Activated CD4-positive, alpha-beta memory T cell treated with anti-CD3 and anti-CD28 coated beads, Interleukin-2, amount 10 ng/mL, durations not matched to agents 7 days and 5 days (primary cell): ENCODE data around the gene THUMPD3. TPM values are rescaled to one million over a fixed set of nuclear protein-coding genes. Genes with fewer than 3 reads are reported as not detected.

Experiments
- CTCF ChIA-PET: fragments of 350-600 bp; sonication (Branson Sonifier 250); formaldehyde crosslinking; loops from one replicate; lab custom pipeline; 2021; ENCODE audit warnings: antibody characterized with exemption, inconsistent platforms; lab: Charles Lee
- POLR2A ChIA-PET: fragments of 350-600 bp; sonication (Branson Sonifier 250); formaldehyde crosslinking; loops from one replicate; lab custom pipeline; 2021; ENCODE audit warnings: antibody characterized with exemption; lab: Charles Lee
- DNase-seq: peaks from one replicate; pipeline ENCODE4 v3.0.0-alpha.2; 2020
- H3K27ac Mint-ChIP-seq: one replicate; pipeline ENCODE4 v1.8.0; 2021; ENCODE audit warnings: mild to moderate bottlenecking, mixed read lengths
- H3K27me3 Mint-ChIP-seq: one replicate; pipeline ENCODE4 v1.8.0; 2021; ENCODE audit warnings: mixed read lengths
- H3K36me3 Mint-ChIP-seq: one replicate; pipeline ENCODE4 v1.8.0; 2021; ENCODE audit warnings: low read depth, mixed read lengths
- H3K4me1 Mint-ChIP-seq: one replicate; pipeline ENCODE4 v1.8.0; 2021; ENCODE audit warnings: mixed read lengths
- H3K4me3 Mint-ChIP-seq: one replicate; pipeline ENCODE4 v1.8.0; 2021; ENCODE audit warnings: mild to moderate bottlenecking, mixed read lengths
- H3K9me3 Mint-ChIP-seq: one replicate; pipeline ENCODE4 v1.8.0; 2021; ENCODE audit warnings: mixed read lengths
- total RNA-seq, 2 experiments: library from RNA; stranded (reverse); gene quantifications; one replicate each; pipeline ENCODE4 v1.2.3, GENCODE V29; 2021

Gene THUMPD3
- total RNA-seq = 10 to 100 TPM; 44.3 to 47.2 TPM

GRCh38 chr3:9362731-9363530 lies at the start of gene THUMPD3:
Gene THUMPD3, plus strand, starts transcription at chr3:9363054. Its CDS starts 2,015 bp downstream, at chr3:9365069.
- no peaks in the 10 kb centered on the region for H3K27me3 Mint-ChIP-seq
- H3K36me3 Mint-ChIP-seq = peaks cover 37% of the 10 kb centered on the region
- H3K4me1 Mint-ChIP-seq = peaks cover 39% of the 10 kb centered on the region
- peak within 1 kb of the TSS; percentile 95 for H3K4me3 Mint-ChIP-seq
- H3K27ac Mint-ChIP-seq = peak within 1 kb of the TSS; percentile 98
- peak; percentile 92 for DNase-seq
- POLR2A ChIA-PET = interaction anchor here (0.8 to 4.8 kb wide), 26 partner anchors 9 to 614 kb away, joined by 3 to 257 read pairs (median 4); partner anchors contain the start of genes ARPC4, MTMR14, RAD18 and SETD5
- CTCF ChIA-PET = interaction anchor here (0.7 to 3.0 kb wide), 12 partner anchors 9 to 391 kb away, joined by 3 to 50 read pairs (median 6); partner anchors contain the start of gene MTMR14
- H3K9me3 Mint-ChIP-seq = no peaks in the 10 kb centered on the region

- H3K27me3 Mint-ChIP-seq = peaks cover 5% of the 10 kb centered on the region
- no peaks in the 10 kb centered on the region for H3K36me3 Mint-ChIP-seq
- ChIA-PET CTCF (no interaction called here), POLR2A (no interaction called here)
- H3K4me3 Mint-ChIP-seq = no peak overlapping the region
- DNase-seq = no peak
- H3K4me1 Mint-ChIP-seq = no peaks in the 10 kb centered on the region
- H3K27ac Mint-ChIP-seq = no peak overlapping the region
- no peaks in the 10 kb centered on the region for H3K9me3 Mint-ChIP-seq
Measured at GRCh38 chr3:9314796-9315195, 48.1 kb upstream of the THUMPD3 start.

- Mint-ChIP-seq H3K27ac (no peak overlapping the region), H3K4me3 (no peak overlapping the region), H3K27me3 (peaks cover 5% of the 10 kb centered on the region), H3K9me3 (no peaks in the 10 kb centered on the region), H3K36me3 (no peaks in the 10 kb centered on the region), H3K4me1 (no peaks in the 10 kb centered on the region)
- no peak for DNase-seq
- ChIA-PET POLR2A (no interaction called here), CTCF (no interaction called here)
Measured at GRCh38 chr3:9316881-9317361, 45.9 kb upstream of the THUMPD3 start.

- peaks cover 2% of the 10 kb centered on the region for H3K27me3 Mint-ChIP-seq
- H3K4me1 Mint-ChIP-seq = no peaks in the 10 kb centered on the region
- H3K9me3 Mint-ChIP-seq = peaks cover 3% of the 10 kb centered on the region
- DNase-seq = no peak
- H3K36me3 Mint-ChIP-seq = no peaks in the 10 kb centered on the region
- no peak overlapping the region for H3K4me3 Mint-ChIP-seq
- ChIA-PET CTCF (no interaction called here), POLR2A (no interaction called here)
- no peak overlapping the region for H3K27ac Mint-ChIP-seq
Measured at GRCh38 chr3:9322780-9323179, 40.1 kb upstream of the THUMPD3 start.

GRCh38 chr3:9324944-9325343 lies 37.9 kb upstream of the THUMPD3 start:
- no peak overlapping the region for H3K27ac Mint-ChIP-seq
- H3K36me3 Mint-ChIP-seq = no peaks in the 10 kb centered on the region
- ChIA-PET CTCF (no interaction called here), POLR2A (no interaction called here)
- peaks cover 2% of the 10 kb centered on the region for H3K27me3 Mint-ChIP-seq
- no peaks in the 10 kb centered on the region for H3K4me1 Mint-ChIP-seq
- peaks cover 3% of the 10 kb centered on the region for H3K9me3 Mint-ChIP-seq
- H3K4me3 Mint-ChIP-seq = no peak overlapping the region
- DNase-seq = no peak

- ChIA-PET CTCF (no interaction called here), POLR2A (no interaction called here)
- no peaks in the 10 kb centered on the region for H3K4me1 Mint-ChIP-seq
- DNase-seq = no peak
- peaks cover 10% of the 10 kb centered on the region for H3K9me3 Mint-ChIP-seq
- no peak overlapping the region for H3K4me3 Mint-ChIP-seq
- H3K27ac Mint-ChIP-seq = no peak overlapping the region
- peaks cover 6% of the 10 kb centered on the region for H3K27me3 Mint-ChIP-seq
- H3K36me3 Mint-ChIP-seq = no peaks in the 10 kb centered on the region
Measured at GRCh38 chr3:9327578-9327977, 35.3 kb upstream of the THUMPD3 start.

- Mint-ChIP-seq H3K27ac (no peak overlapping the region), H3K4me1 (no peaks in the 10 kb centered on the region), H3K36me3 (no peaks in the 10 kb centered on the region), H3K27me3 (peaks cover 7% of the 10 kb centered on the region), H3K4me3 (no peak overlapping the region), H3K9me3 (peaks cover 10% of the 10 kb centered on the region)
- CTCF ChIA-PET = interaction anchor here (0.9 kb wide), 1 partner anchor 18 kb away, joined by 3 read pairs; no protein-coding TSS in a partner anchor
- POLR2A ChIA-PET = no interaction called here
- DNase-seq = no peak
Measured at GRCh38 chr3:9330166-9330703, 32.6 kb upstream of the THUMPD3 start.

- ChIA-PET CTCF (interaction anchor here (0.9 to 1.3 kb wide), 2 partner anchors 17 to 28 kb away, joined by 3 to 4 read pairs; no protein-coding TSS in a partner anchor), POLR2A (no interaction called here)
- H3K4me1 Mint-ChIP-seq = no peaks in the 10 kb centered on the region
- no peak overlapping the region for H3K4me3 Mint-ChIP-seq
- peaks cover 10% of the 10 kb centered on the region for H3K9me3 Mint-ChIP-seq
- no peak for DNase-seq
- H3K27ac Mint-ChIP-seq = no peak overlapping the region
- H3K27me3 Mint-ChIP-seq = peaks cover 7% of the 10 kb centered on the region
- no peaks in the 10 kb centered on the region for H3K36me3 Mint-ChIP-seq
Measured at GRCh38 chr3:9331171-9331570, 31.7 kb upstream of the THUMPD3 start.

GRCh38 chr3:9332250-9333030 lies 30.4 kb upstream of the THUMPD3 start:
- CTCF ChIA-PET = no interaction called here
- Mint-ChIP-seq H3K4me3 (no peak overlapping the region), H3K36me3 (no peaks in the 10 kb centered on the region), H3K9me3 (peaks cover 8% of the 10 kb centered on the region), H3K4me1 (no peaks in the 10 kb centered on the region), H3K27me3 (peaks cover 5% of the 10 kb centered on the region), H3K27ac (no peak overlapping the region)
- POLR2A ChIA-PET = no interaction called here
- DNase-seq = no peak

GRCh38 chr3:9339761-9340471 lies 22.9 kb upstream of the THUMPD3 start:
- Mint-ChIP-seq H3K27ac (no peak overlapping the region), H3K36me3 (no peaks in the 10 kb centered on the region), H3K4me1 (peaks cover 6% of the 10 kb centered on the region), H3K9me3 (no peaks in the 10 kb centered on the region), H3K4me3 (no peak overlapping the region), H3K27me3 (no peaks in the 10 kb centered on the region)
- no peak for DNase-seq
- ChIA-PET CTCF (no interaction called here), POLR2A (no interaction called here)

- Mint-ChIP-seq H3K27me3 (no peaks in the 10 kb centered on the region), H3K4me3 (no peak overlapping the region), H3K4me1 (peaks cover 6% of the 10 kb centered on the region), H3K36me3 (no peaks in the 10 kb centered on the region), H3K9me3 (no peaks in the 10 kb centered on the region), H3K27ac (no peak overlapping the region)
- ChIA-PET CTCF (no interaction called here), POLR2A (no interaction called here)
- no peak for DNase-seq
Measured at GRCh38 chr3:9340472-9340902, 22.4 kb upstream of the THUMPD3 start.

- no peak overlapping the region for H3K27ac Mint-ChIP-seq
- H3K4me3 Mint-ChIP-seq = no peak overlapping the region
- H3K4me1 Mint-ChIP-seq = peaks cover 6% of the 10 kb centered on the region
- ChIA-PET CTCF (no interaction called here), POLR2A (interaction anchor here (1.5 kb wide), 1 partner anchor 20 kb away, joined by 4 read pairs; the partner anchor contains the start of gene THUMPD3)
- no peaks in the 10 kb centered on the region for H3K27me3 Mint-ChIP-seq
- H3K36me3 Mint-ChIP-seq = no peaks in the 10 kb centered on the region
- no peaks in the 10 kb centered on the region for H3K9me3 Mint-ChIP-seq
- no peak for DNase-seq
Measured at GRCh38 chr3:9342696-9343095, 20.2 kb upstream of the THUMPD3 start.
